GM12878 (cell line): ENCODE results near the gene ST6GALNAC3. TPM values are rescaled to one million over a fixed set of nuclear protein-coding genes. Genes with fewer than 3 reads are reported as not detected.

Experiments
- ATAC-seq: fragments of 200-7000 bp; cut with Tn5 transposase; 3 replicates; pipeline ENCODE4 v1.9.1; 2020; ENCODE audit warnings: mild to moderate bottlenecking, moderate library complexity
- BruUV-seq: library from RNA; stranded (reverse); fragments of 400-500 nt; replicated peaks from 2 replicates; lab custom pipeline; 2021; lab: Mats Ljungman, UMichigan
- CTCF ChIA-PET: fragments of 300-600 bp; sonication (Branson Sonifier 250); formaldehyde crosslinking; extraction: SDS; loops from one replicate; lab custom pipeline; 2021; ENCODE audit warnings: inconsistent platforms; lab: Yijun Ruan, JAX
- POLR2A ChIA-PET: fragments of 350-600 bp; formaldehyde crosslinking; extraction: SDS; loops from one replicate; lab custom pipeline; 2021; ENCODE audit warnings: inconsistent platforms; lab: Charles Lee
- RAD21 ChIA-PET: fragments of 300-600 bp; sonication (Branson Sonifier 250); formaldehyde crosslinking; loops from one replicate; lab custom pipeline; 2023; ENCODE audit warnings: antibody characterized with exemption; ENCODE audit not compliant: unreplicated experiment; lab: Charles Lee
- SMC1A ChIA-PET: fragments of 300-600 bp; sonication (Branson Sonifier 250); formaldehyde crosslinking; loops from one replicate; lab custom pipeline; 2023; ENCODE audit not compliant: unreplicated experiment, uncharacterized antibody; lab: Charles Lee
- DNase-seq: peaks from one replicate; pipeline ENCODE4 v3.0.0-alpha.2; 2011; ENCODE audit warnings: low read depth, low spot score
- FAIRE-seq: peaks from 3 replicates; lab custom pipeline; 2011; peaks lifted over from hg19 to GRCh38; lab: Jason Lieb, UNC
- H2AFZ ChIP-seq: 2 replicates; pipeline ENCODE4 v1.6.0; 2011; ENCODE audit warnings: low read depth, low read length, control low read depth; ENCODE audit not compliant: control insufficient read depth
- H3K27ac ChIP-seq: 2 replicates; pipeline ENCODE4 v1.5.1; 2011; ENCODE audit warnings: control low read depth; ENCODE audit not compliant: control insufficient read depth, insufficient read depth
- H3K27me3 ChIP-seq, 2 experiments: replicated peaks in 1 of 2; 2 replicates each; pipeline versions ENCODE4 v1.6.0 to v1.6.1; 2011; ENCODE audit warnings: low read length in 1 of 2; ENCODE audit not compliant: control insufficient read depth in 2 of 2, insufficient read depth in 2 of 2
- H3K36me3 ChIP-seq, 2 experiments: 2 replicates each; pipeline ENCODE4 v1.5.1; 2011; ENCODE audit warnings: low read length in 1 of 2; ENCODE audit not compliant: control insufficient read depth in 2 of 2, insufficient read depth in 2 of 2
- H3K4me1 ChIP-seq: 2 replicates; pipeline ENCODE4 v1.6.1; 2011; ENCODE audit warnings: mild to moderate bottlenecking, low read length, moderate library complexity, mixed read lengths; ENCODE audit not compliant: control insufficient read depth, insufficient read depth
- H3K4me2 ChIP-seq: 2 replicates; pipeline ENCODE4 v1.6.0; 2011; ENCODE audit warnings: control low read depth; ENCODE audit not compliant: control insufficient read depth, insufficient read depth
- H3K4me3 ChIP-seq: fragments of 200-600 bp; sonication (generic); 2 replicates; pipeline ENCODE4 v1.5.1; 2016
- H3K79me2 ChIP-seq: 2 replicates; pipeline ENCODE4 v1.6.0; 2011; ENCODE audit warnings: low read length; ENCODE audit not compliant: control insufficient read depth, insufficient read depth
- H3K9ac ChIP-seq: 2 replicates; pipeline ENCODE4 v1.8.0; 2011; ENCODE audit warnings: low read length, control low read depth, mixed read lengths; ENCODE audit not compliant: control insufficient read depth, insufficient read depth
- H3K9me3 ChIP-seq: replicated peaks from 3 replicates; pipeline ENCODE4 v1.5.1; 2011; ENCODE audit warnings: mild to moderate bottlenecking, low read length; ENCODE audit not compliant: control insufficient read depth, insufficient read depth
- H4K20me1 ChIP-seq: 2 replicates; pipeline ENCODE4 v1.6.0; 2011; ENCODE audit not compliant: control insufficient read depth, insufficient read depth
- BHLHE40 ChIP-seq, 2 experiments: fragments of 450-650 bp in 1 of 2; IDR thresholded peaks; 2 replicates each; pipeline ENCODE4 v1.6.1; 2011 to 2017; ENCODE audit warnings: low read depth in 2 of 2, borderline replicate concordance in 1 of 2, improper control_type of control experiment in 1 of 2, low read length in 1 of 2, mild to moderate bottlenecking in 1 of 2
- BMI1 ChIP-seq: fragments of 450-650 bp; IDR thresholded peaks from 2 replicates; pipeline ENCODE4 v1.6.1; 2016; ENCODE audit warnings: mild to moderate bottlenecking, moderate library complexity, borderline replicate concordance
- CTCF ChIP-seq, 3 experiments: IDR thresholded peaks in 2 of 3; conservative IDR thresholded peaks in 1 of 3; 2 replicates each; pipeline ENCODE4 v1.5.1; 2011; ENCODE audit warnings: low read depth in 3 of 3, low read length in 3 of 3, mild to moderate bottlenecking in 3 of 3, control low read depth in 2 of 3, moderate library complexity in 2 of 3, inconsistent platforms in 1 of 3, mixed read lengths in 1 of 3; ENCODE audit not compliant: control insufficient read depth in 2 of 3, insufficient read depth in 1 of 3; ENCODE audit errors: extremely low read depth in 1 of 3
- EZH2 ChIP-seq: IDR thresholded peaks from 2 replicates; pipeline ENCODE4 v1.6.1; 2012; ENCODE audit warnings: low read depth, mild to moderate bottlenecking, control low read depth, inconsistent platforms, low read length, borderline replicate concordance; ENCODE audit not compliant: control insufficient read depth
- PRDM15 ChIP-seq: fragments of 450-650 bp; formaldehyde crosslinking; IDR thresholded peaks from 2 replicates; pipeline ENCODE4 v1.4.0; 2020; ENCODE audit warnings: mild to moderate bottlenecking, moderate library complexity
- TAF1 ChIP-seq: IDR thresholded peaks from 2 replicates; pipeline ENCODE4 v1.6.1; 2011; ENCODE audit warnings: mild to moderate bottlenecking, low read depth, low read length, borderline replicate concordance
- TARDBP ChIP-seq: IDR thresholded peaks from 2 replicates; pipeline ENCODE4 v1.6.1; 2016; ENCODE audit warnings: borderline replicate concordance
- TBL1XR1 ChIP-seq: IDR thresholded peaks from 2 replicates; pipeline ENCODE4 v1.6.1; 2012; ENCODE audit warnings: low read depth, low read length, improper control_type of control experiment
- WGBS: methylation state at CpG from one replicate; pipeline ENCODE4 v1.1.6; 2016; ENCODE audit warnings: low lambda C conversion rate; ENCODE audit not compliant: insufficient replicate concordance, insufficient coverage; ENCODE audit errors: missing lambda C conversion rate; 5-methylcytosine and 5-hydroxymethylcytosine counted together
- in situ Hi-C: fragments of 300-500 bp; cut with MboI; formaldehyde crosslinking; loops from 9 replicates; pipeline ENCODE4 v1.14.3; 2018; ENCODE audit warnings: mixed read lengths
- intact Hi-C: fragments of 100-400 bp; cut with micrococcal nuclease; formaldehyde crosslinking; loops from one replicate; pipeline ENCODE4 v1.14.2; 2022; ENCODE audit not compliant: unreplicated experiment
- polyA plus RNA-seq, 11 experiments: library from polyadenylated mRNA; depleted of rRNA in 4 of 11; unstranded in 6 of 11; stranded (reverse) in 5 of 11; fragments of >200 nt; fragmentation: Nextera tagmentation in 4 of 11; fragmentation: Illumina TruSeq in 1 of 11; extraction: Ambion mirVana in 4 of 11; extraction: Trizol in 1 of 11; gene quantifications; 1 replicate in 1 of 11; 2 replicates in 10 of 11; pipeline versions ENCODE4 v1.2.1 to v1.2.3, GENCODE V29; 2011 to 2016; ENCODE audit warnings: inconsistent platforms in 2 of 11, missing spikeins in 2 of 11, low read depth in 1 of 11
- total RNA-seq, 4 experiments: library from RNA; depleted of rRNA in 3 of 4; stranded (reverse); fragments of >200 nt in 3 of 4; fragmentation: Illumina TruSeq in 1 of 4; extraction: Trizol in 1 of 4; gene quantifications; 2 replicates each; pipeline versions ENCODE4 v1.2.1 to v1.2.3, GENCODE V29; 2013 to 2021

Gene ST6GALNAC3
- total and polyA plus RNA-seq, 10 of the 15 experiments (the other 5 are each of a cell fraction or from before 2014, with no cell fraction given), result 0.04 to 0.68 (median 0.18) TPM; not detected in 3

- in situ Hi-C loops, result no loop called here
- ChIA-PET POLR2A (no interaction called here), RAD21 (no interaction called here)
- no peaks in the 10 kb centered on the region for H3K4me1 ChIP-seq
- no peak overlapping the region for H3K4me3 ChIP-seq
- no peak overlapping the region for H3K9ac ChIP-seq
- no TSS peak for BruUV-seq
- no peak for DNase-seq
- no peak for TF ChIP-seq PRDM15
- TF ChIP-seq, all 136 proteins: peak for 0
- ChIA-PET CTCF (interaction anchor here (1.0 kb wide), 1 partner anchor 74 kb away, joined by 8 read pairs; no protein-coding TSS in a partner anchor), SMC1A (no interaction called here)
- Histone ChIP-seq H3K27ac (no peak overlapping the region), H3K9me3 (no peaks in the 10 kb centered on the region), H4K20me1 (no peaks in the 10 kb centered on the region), H2AFZ (no peak overlapping the region), H3K27me3 (no peaks in the 10 kb centered on the region), H3K36me3 (no peaks in the 10 kb centered on the region), H3K79me2 (no peaks in the 10 kb centered on the region), H3K4me2 (no peak overlapping the region)
- intact Hi-C loops, result no loop called here
- FAIRE-seq (no peak), ATAC-seq (no peak)
Observed at GRCh38 chr1:76066394-76066793, 8.2 kb upstream of the ST6GALNAC3 start.

GRCh38 chr1:76068542-76068941 is 6.0 kb upstream of the ST6GALNAC3 start:
- FAIRE-seq (no peak), DNase-seq (no peak), ATAC-seq (no peak)
- WGBS, result 91% methylated on average over 1 of the region's 1 CpG
- BruUV-seq, result no TSS peak
- no peaks in the 10 kb centered on the region for H3K9me3 ChIP-seq
- H3K4me1 ChIP-seq, result no peaks in the 10 kb centered on the region
- POLR2A ChIA-PET, result no interaction called here
- H3K27ac ChIP-seq, result no peak overlapping the region
- RAD21 ChIA-PET, result no interaction called here
- in situ Hi-C loops, result no loop called here
- H3K27me3 ChIP-seq, result no peaks in the 10 kb centered on the region
- H3K36me3 ChIP-seq, result no peaks in the 10 kb centered on the region
- H3K79me2 ChIP-seq, result no peaks in the 10 kb centered on the region
- no peak overlapping the region for H3K4me2 ChIP-seq
- SMC1A ChIA-PET, result no interaction called here
- intact Hi-C loops, result no loop called here
- no peak overlapping the region for H2AFZ ChIP-seq
- no peak overlapping the region for H3K9ac ChIP-seq
- CTCF ChIA-PET, result no interaction called here
- no peaks in the 10 kb centered on the region for H4K20me1 ChIP-seq
- no peak overlapping the region for H3K4me3 ChIP-seq
- TF ChIP-seq TARDBP (no peak), CTCF (IDR thresholded peaks at IDR 0.05 in 2 of 3, conservative IDR thresholded peaks at IDR 0.05 in 1 of 3; ENCODE audit: control insufficient read depth in 2 of 3, extremely low read depth in 1 of 3, insufficient read depth in 1 of 3, low read depth in 3 of 3, low read length in 3 of 3) (no peak), TAF1 (no peak), EZH2 (no peak), TBL1XR1 (no peak), BMI1 (no peak), BHLHE40 (IDR thresholded peaks at IDR 0.05; ENCODE audit: borderline replicate concordance in 1 of 2, low read depth in 2 of 2, low read length in 1 of 2) (no peak)
